A549 (cell line): Measurements from ENCODE around the gene LIMS4.
"Not testable (repeated sequence)": the region's sequence is repeated elsewhere in the genome, so short reads cannot be mapped to it uniquely, and the experiment has no call there.

Source experiments
- BHLHE40 ChIP-seq: IDR thresholded peaks from 2 replicates; pipeline ENCODE4 v1.6.1; 2012; ENCODE audit warnings: low read depth, low read length, inconsistent platforms
- CHD2 ChIP-seq: fragments of 150-350 bp; IDR thresholded peaks from 2 replicates; pipeline ENCODE4 v1.6.1; 2014; ENCODE audit warnings: low read length; ENCODE audit not compliant: partially characterized antibody
- CTCF ChIP-seq: fragments of >200 bp; sonication (Bioruptor Twin); formaldehyde crosslinking; IDR thresholded peaks from 3 replicates; pipeline ENCODE4 v1.5.1; 2016
- MYC ChIP-seq: IDR thresholded peaks from 2 replicates; pipeline ENCODE4 v1.6.1; 2012; ENCODE audit warnings: mild to moderate bottlenecking, inconsistent platforms, low read length, improper control_type of control experiment, borderline replicate concordance
- PBX3 ChIP-seq: IDR thresholded peaks from 2 replicates; pipeline ENCODE4 v1.6.1; 2012
- POLR2A ChIP-seq: IDR thresholded peaks from 2 replicates; pipeline ENCODE4 v1.6.1; 2012; ENCODE audit warnings: mild to moderate bottlenecking, low read length

- not testable (repeated sequence) for TF ChIP-seq MYC, CHD2, CTCF, BHLHE40, POLR2A, PBX3
Observed at GRCh38 chr2:110407142-110407541, 65.5 kb downstream of the LIMS4 start.
